Measurements from ENCODE around the gene PICK1.

The PICK1 gene

DNA sequence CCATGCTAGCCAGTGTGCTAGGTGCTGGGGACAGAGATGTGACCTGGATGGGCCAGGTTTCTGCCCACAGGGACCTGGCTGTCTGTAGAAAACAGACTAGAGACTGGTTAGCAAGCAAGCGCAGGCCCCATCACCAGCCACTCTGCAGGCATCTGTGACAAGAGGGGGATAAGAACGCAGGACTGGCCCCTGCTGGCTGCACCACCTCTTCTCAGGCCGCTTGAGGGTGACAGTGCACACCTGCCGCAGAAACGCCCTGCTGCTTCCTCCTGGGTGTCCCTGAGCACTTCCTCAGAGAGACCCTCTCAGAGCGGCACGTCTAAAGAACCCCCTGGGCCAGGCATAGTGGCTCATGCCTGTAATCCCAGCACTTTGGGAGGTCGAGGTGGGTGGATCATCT is 5.9 kb upstream of the PICK1 start:
- DNase-seq = no peak

DNA sequence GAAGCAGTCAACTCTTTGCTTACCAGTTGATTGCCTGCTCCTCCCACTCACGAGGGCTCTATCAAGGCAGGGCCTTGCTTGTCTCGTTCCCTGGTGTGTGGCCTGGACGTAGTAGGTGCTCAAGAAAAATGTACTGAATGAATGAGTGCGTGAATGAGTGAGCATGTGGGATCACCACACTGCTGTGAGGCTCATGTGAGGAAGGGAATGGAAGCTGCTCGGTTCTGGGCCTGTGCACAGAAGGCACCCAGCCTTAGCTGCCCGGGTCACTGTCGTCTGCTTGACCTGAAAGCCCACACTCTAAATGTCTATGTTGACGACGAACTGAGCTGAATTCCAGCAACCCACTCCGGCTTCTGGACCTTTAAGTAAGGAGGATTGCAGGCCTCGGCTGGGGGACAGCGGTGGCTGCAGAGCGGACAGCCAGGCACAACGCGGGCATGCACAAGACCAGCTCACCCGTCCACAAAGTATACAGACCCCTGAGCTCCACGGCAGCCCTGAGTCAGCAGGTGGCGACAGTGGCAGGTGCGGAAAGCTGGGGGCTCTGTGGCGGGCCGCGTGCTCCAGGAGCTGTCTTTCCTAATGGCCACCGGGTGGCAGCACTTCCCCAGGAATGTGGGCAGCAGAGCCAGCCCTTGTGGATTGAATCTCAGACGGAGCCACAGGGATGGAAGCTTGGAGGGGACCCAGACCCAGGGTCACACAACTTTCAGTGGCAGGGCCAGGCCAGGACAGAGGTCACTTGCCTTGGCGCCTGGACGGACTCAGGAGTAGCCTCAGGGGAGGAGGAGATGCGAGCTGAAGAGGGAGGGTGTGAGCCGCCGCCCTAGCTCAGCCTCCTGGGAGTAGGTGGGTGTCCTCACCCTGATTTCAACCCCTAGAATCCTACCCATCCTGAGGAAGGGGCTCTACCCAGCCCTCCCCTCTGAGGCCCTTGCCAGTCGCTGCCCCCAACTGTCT is 5.0 kb upstream of the PICK1 start:
- DNase-seq = peak; percentile 72 to 73

DNA sequence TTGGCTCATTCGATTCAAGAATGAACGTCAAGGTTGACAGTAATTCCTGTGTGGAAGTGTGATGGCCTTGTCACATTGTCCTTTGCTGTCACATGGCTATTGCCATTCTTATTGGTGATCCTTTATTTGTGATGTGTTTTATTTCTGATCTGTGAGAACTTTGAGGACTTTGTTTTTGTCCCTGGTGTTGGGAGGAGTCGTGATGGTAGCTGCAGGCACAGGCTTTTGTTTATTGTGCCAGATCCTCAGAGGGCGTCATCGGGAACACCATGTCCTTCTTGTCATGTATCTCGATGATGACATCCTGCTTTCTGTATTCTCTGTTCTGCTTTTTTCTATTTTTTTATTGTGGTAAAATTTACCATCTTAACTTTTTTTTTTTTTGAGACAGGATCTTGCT is 5.6 kb downstream of the PICK1 start:
- DNase-seq = no peak

DNA sequence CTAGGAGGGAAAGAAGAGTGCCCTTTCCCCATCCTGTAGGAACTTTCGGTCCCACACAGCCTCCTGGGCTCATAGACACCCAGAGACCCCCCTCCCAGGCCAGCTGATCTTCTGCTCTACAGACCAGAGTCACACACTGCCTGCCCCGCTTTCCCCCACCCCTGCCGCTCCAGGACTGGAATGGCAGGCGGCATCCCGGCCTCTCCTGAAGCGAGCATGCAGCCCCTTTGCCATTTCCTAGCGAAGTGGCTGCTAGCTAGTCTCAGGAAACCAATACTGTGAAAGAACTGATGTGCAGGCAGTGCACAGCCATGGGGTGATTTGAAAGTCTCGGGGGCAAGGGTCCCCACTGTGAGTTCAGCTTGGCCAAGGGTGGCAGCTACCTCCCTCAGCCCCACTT is 8.3 kb downstream of the PICK1 start:
- no peak for DNase-seq

DNA sequence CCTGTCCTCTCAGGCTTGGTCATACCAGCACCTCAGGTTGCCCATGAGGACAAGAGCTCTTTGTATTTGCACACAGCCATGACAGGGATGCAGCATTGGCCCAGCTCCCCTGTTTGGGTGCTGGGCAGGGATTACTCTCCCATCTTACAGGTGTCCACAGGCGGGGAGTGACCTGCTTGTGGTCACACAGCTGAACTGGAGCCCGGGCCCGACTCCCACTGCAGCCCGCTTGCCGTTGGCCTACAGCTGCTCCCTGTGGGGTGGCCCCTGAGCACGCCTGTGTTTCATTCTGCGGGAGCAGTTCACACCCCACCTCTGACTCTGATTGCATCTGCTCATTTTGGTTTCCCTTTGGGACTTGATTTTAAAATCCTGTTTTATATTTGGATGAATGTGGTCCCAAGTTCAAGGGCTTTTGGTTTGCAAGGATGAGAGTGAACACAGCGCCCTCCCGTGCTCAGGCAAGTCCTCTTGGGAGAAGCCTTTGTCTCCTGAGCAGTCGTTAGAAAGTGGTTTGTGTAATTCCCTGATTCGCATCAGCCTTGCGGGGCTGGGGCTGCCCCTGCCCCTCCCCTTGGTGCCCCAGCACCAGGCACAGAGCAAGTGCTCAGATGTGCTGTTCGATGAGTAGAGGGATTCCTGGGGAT is 9.3 kb downstream of the PICK1 start:
- DNase-seq = no peak

DNA sequence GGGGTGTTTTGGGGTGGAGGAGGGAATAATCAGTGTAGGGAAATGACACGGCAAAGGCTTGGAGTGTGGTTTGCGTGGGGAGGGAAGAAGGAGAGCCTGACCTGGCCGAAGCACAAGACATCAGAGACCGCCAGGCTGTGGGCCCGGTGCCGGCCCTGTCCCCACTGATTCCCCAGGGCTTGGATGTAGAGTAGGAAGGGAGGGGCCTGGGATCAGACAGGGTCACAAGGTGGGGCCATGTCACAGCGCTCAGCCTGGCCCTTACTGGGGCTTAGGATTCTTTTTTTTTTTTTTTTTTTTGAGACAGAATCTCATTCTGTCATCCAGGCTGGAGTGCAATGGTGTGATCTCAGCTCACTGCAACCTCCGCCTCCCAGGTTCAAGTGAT is 9.8 kb downstream of the PICK1 start:
- DNase-seq = no peak

DNA sequence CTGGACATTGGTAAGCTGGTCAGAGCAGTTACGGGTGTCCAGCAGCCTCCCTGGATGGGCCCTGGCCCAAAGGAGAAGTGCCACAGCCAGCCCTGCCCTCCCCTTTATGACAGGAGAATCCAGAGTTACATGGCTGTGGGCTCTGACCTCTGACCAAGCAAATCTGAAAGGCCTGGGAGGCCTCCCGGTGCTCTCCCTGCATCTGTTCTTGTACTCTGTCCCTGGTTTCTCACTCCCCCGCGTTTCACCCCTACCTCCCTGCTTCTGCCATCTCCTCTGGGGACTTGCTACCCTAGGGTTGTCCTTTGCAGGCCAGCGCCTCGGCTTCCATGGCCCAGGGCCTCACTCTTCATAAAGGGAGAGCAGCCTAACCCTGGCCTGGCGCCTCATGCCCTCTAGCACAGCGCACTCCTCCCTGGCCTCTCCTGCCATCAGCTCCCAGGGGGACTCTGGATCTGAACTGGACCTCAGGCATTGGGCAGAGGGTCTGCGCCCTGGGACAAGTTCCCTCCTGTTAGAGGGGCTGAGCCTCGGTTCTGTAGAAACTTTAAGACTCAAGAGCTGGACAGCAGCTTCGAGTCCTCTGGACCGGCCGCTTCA is 10.7 kb downstream of the PICK1 start:
- no peak for DNase-seq

DNA sequence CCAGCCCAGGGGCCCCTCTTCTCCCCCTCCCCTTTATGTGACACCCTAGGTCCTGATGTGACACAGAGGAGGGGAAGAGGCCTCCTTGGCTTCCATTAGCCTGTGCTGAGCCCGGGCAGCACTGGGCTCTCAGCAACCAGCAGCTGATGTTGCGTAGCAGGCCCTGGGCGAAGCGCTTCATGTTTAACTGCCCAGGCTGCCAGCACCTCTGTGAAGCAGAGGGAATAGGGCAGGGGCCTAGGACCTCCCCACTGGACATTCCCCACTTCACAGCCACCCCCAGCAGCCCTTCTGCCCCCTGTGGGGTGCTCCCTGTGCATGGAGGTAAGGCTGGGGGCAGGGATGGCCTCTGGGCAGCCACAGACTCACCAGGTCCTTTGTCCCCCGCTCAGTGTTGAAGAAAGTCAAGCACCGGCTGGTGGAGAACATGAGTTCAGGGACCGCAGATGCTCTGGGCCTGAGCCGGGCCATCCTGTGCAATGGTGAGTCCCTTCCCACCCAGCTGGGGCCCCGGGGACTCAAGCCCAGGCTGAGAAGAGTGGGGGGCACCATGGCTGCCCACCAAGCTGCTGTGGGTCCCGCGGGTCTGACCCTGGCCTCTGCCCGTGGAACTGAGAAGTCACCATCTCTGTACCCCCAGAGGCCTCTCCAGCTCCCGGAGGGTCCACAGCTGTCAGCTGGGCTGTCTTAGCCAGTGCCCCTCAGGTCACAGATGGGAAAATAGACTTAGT is 11.6 kb downstream of the PICK1 start:
- no peak for DNase-seq

DNA sequence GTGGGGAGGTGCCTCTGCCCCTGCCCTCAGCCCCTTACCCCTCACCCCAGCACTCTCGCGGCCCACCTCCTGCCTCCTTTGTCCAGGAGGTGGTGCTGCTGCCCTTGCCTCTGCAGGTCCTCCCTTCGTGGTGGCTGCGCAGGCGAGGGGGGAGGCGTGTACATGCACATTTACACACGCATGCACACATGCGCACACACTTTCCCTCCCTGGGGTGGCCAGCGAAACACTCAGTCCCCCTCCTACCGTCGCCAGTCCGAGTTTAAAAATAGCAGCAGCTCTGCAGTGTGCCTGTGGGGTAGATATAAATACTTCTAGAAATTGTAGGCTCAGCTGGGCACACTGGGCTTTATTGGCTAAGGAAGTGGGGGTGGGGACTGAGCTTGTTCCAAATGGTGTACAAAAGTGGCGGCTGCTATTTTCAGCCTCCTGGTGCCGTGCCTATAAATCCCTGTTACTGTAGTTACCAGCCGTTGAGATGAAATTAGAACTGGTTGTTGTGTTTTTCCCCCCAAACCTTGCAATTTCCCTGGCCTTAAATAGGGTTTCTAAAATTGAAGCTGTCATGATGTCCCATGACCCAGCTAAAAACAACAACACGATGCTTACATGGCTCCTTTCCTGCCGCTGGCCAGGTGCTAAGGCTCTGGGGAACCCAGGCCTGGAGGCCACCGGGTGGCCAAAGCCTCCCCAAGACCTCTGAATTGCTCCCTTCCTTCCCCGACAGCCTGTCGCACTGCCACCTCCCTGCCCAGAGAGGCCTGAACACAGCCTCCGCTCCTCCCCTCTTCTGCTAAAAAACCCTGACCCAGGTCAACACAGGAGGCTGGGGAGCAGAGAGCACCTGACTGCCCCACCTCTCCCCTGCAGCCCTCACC is 12.4 kb downstream of the PICK1 start:
- DNase-seq = no peak

DNA sequence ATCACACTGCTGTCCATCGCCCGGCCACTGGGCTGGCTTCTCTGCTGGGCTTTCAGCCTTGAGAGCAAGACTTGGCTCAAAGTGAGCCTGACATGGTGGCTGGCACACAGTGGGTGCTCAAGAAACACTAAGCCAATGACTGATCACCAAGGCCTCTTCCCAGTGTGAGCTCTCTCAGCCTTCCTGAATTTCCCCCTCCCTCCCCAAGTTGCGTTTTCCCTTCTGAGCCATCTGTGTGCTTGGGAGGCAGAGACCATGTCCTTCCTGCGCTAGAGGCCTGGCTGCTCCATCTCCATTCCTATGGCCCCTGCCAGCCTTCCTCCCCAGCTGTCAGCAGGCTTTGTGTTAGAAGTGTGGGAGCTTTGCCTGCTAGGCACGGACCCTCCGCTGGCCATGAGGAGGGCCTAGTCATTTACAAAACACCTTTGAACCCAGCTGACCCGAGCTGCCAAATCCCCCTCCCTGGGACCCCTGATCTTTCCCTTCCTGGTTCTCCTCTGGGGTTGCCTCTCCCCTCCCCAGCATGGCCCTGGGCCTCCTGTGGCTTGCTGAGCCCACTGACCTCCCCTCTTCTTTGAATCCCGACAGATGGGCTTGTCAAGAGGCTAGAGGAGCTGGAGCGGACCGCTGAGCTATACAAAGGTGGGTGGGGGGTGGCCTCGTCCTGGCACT is 13.2 kb downstream of the PICK1 start:
- no peak for DNase-seq

DNA sequence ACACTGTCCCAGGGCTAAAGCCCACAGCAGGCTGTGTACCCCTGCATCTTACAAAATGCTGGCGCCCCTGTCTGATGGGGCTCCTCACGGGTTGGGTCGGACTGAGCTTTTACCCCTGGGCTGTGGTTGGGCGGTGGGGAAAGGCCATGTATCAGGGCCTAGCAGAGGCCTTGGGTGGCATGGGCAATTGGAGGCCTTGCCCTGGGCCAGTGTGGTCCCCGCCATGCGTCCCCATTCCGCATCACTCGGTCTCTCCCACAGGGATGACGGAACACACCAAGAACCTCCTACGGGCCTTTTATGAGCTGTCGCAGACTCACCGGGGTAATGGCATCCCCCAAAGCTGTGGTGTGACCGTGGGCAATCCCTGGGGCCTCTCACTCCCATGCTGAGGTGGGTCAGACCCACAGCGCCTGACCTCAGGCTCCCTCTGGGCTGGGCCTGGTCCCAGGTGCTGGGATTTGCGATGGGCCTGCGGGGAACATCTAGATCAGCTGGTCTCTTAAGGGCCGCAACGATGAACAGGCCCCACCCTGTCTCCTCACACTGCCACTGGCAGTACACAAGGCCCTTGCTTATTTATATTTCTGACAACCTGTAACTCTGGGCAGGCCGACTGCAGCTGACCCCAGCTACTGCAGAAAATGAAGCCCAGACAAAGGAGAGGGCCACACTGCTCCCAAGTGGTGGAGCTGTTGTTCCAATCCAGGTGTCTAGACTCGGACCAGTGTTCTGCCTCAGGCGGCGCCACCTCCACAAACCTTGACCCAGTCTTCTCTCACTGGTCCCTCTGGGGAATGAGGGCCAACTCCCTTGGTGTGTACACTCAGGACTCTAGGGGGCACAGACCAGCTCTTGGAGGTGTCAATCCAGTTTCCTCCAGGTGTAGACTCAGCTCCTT is 14.5 kb downstream of the PICK1 start:
- no peak for DNase-seq

DNA sequence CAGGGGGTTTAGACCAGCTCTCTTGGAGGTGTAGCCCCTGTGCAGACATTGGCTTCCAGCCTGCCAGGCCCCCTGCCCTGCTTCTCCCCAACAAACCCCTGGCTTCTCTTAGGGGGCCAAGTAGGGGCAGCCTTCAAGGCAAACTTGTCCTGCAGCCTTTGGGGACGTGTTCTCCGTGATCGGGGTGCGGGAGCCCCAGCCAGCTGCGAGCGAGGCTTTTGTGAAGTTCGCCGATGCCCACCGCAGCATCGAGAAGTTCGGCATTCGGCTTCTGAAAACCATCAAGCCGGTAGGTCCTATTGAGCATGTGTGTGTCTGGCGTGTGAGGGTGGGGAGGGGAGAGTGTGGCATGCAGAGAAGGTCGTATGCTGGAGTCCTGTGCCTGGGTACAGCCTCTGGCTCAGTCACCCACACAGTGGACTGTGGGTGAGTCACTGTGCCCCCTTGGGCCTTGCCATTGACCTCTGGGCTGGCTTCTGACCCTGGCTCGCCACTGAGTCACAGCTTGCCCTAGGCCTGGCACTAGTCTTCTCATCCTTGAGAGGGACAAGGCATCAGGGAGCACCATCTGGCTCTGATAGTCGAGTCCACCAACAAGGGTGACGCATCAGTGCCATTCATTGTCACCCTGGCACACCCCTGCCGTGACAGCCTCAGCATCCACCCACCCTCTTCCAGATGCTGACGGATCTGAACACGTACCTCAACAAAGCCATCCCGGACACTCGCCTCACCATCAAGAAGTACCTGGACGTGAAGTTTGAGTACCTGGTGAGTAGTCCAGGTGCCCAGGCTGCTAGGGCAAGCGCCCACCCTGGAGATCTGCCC is 15.3 kb downstream of the PICK1 start:
- no peak for DNase-seq

DNA sequence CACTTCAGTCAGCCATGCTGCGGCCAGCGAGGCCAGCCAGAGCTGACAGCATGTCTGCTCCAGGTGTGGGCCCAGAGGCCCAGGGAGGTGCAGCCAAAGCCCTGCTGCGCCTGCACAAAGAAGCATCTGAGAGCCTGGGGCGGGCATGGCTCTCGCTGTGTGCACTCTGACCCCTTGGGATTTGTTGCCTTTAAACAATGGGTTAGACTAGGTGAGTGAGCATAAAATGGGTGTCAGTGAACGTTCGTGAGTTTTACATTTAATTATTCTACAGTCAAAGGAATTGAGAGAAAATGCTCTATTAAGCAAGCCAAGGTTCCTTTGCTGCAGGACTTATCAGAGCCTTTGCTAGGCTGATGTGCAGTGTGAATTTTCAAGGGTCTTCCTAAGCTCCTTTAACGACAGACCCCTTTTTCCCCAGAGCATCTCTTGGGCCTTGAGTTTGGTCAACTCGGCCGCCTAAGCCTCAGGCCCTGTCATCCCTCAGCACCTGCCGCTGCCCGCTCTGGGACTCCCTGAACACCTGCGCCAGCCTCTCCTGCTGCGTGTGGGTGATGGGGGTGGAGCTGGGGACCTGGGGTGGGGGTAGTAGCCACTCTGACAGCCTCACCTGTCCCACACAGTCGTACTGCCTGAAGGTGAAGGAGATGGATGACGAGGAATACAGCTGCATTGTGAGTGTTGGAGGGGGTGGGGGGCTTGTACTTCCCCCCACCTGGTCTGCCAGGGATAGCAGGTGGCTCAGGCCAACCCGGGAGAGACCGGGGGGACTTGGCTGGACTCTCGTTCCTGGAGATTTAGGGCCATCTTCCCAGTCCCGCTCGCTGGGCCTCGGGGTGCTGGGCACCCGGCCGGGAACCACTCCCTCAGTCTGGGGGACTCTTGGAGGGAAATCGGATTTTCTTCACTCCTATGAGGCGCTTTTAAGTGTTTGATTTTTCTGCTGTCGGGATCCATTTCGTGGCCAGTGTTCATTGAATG is 16.2 kb downstream of the PICK1 start:
- DNase-seq = no peak

DNA sequence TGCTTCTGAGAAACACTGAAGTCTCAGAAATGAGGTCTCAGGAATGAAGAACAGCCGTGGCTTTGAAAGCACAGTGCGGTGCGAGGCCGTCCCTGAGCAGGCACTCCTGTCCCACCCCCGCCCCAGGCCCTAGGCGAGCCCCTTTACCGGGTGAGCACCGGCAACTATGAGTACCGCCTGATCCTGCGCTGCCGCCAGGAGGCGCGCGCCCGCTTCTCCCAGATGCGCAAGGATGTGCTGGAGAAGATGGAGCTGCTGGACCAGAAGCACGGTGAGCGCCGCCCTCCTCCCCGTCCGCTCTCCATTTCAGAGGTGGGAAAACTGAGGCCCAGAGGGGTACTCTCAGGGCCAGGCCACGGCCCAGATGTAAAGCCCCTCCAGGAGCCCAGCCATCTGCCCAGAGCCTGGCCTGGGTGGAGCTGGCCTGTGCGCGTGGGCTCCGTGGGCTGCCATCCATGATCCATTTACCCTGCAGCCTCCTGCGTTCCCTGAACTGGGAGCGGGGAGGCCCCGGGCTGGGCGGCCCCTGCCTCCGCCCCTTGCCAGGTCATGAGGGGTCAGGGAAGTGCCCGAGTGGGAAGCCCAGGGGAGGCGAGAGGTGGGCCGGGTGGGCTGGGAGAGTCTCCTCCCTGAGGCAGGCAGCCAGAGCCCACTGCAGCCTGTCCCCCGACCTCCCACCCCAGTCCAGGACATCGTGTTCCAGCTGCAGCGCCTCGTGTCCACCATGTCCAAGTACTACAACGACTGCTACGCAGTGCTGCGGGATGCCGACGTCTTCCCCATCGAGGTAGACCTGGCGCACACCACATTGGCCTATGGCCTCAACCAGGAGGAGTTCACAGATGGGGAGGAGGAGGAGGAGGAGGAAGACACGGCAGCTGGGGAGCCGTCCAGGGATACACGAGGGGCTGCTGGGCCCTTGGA is 17.2 kb downstream of the PICK1 start:
- DNase-seq = no peak

DNA sequence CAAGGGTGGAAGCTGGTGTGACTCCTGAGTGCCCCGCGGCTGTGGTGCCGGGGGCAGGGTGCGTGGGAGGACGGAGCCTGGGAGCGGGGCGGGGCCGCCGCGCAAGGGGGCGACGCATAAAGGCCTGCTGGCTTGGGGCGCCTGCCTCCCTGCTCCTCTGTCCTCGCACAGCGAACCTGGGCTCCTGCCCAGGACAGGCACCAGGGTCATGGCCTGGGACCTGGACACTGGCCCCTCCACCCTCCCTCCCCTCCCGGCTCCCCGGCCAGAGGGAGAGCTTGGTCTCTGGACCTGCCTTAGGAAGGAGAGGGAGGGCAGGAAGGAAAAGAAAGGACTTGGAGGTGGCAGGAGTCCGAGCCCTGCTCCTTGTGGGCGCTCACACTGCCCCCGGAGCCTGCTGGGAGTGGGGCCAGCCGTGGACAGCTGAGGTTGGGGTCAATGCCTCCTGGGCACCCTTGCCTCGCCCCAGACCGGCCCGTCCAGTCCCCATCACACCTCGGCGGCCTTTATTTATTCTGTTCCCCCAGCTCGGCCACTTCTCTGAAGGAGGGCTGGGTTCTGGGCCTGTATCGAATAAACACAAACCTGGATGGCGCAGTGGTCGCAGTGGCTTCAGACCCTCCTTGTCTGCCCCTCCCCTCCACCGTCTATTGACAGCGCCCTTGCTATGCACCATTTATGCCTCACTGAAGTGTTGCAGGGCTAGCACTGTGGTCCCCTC is 18.1 kb downstream of the PICK1 start:
- no peak for DNase-seq

DNA sequence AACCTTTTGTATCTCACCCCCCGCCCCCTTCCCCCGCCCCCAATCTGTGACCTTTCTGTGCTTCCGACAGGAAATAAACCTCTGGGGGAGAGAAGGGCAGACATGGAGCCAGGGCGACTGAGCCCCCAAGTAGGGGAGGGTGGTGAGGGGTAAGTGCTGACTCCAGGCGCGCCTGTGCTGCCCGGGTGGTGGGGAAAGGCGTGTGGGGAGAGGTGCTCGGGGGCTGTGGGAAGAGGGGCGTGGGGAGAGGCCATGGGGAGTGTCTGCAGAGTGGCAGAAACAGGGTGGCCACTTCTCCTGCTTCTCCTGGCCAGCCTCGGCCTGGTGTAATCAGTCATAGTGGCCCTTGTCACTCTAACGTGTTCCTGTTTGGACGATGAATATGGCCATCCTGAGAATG is 18.8 kb downstream of the PICK1 start:
- DNase-seq = no peak

DNA sequence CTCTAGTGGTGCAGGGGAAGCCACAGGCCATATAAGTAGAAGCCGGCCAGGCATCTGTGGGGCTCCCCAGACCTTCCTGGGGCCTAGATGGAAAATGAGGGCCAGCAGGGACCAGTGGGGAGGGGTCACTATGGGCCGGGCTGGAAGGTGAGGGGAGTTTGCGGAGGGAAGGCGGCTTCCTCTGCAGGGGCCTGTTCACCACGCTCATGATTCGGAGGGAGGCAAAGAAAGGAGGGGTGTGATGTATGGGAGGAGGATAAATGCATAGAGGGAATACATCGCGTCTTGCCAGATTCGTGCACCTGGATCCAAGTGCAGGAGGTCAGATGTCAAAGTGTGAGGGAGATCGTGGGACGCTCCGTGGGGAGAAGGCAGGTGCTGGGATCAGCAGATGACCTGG is 19.9 kb downstream of the PICK1 start:
- no peak for DNase-seq

Measured in activated CD4-positive, alpha-beta T cell treated with anti-CD3 and anti-CD28 coated beads for 4 hours (primary cell).